H9 (cell line): ENCODE measurements around the gene MTCL1. TPM values are rescaled to one million over a fixed set of nuclear protein-coding genes. Genes with fewer than 3 reads are reported as not detected.

Source experiments
- DNase-seq: peaks from one replicate; pipeline ENCODE4 v3.0.0-alpha.2; 2017
- H2AFZ ChIP-seq: one replicate; pipeline ENCODE4 v1.6.1; 2013; ENCODE audit warnings: mild to moderate bottlenecking, low read length, control low read depth, moderate library complexity
- H2AK5ac ChIP-seq: 2 replicates; pipeline ENCODE4 v1.6.1; 2013; ENCODE audit warnings: low read length, control low read depth, mixed read lengths; ENCODE audit not compliant: insufficient read length
- H2BK120ac ChIP-seq: one replicate; pipeline ENCODE4 v1.6.1; 2013; ENCODE audit warnings: low read depth, mild to moderate bottlenecking, low read length, control low read depth, inconsistent platforms; ENCODE audit not compliant: poor library complexity, severe bottlenecking
- H2BK12ac ChIP-seq: 2 replicates; pipeline ENCODE4 v1.6.1; 2013; ENCODE audit warnings: low read length, control low read depth, mixed read lengths, low read depth; ENCODE audit not compliant: insufficient read length
- H2BK15ac ChIP-seq: 2 replicates; pipeline ENCODE4 v1.6.1; 2013; ENCODE audit warnings: low read depth, low read length, control low read depth
- H2BK20ac ChIP-seq: one replicate; pipeline ENCODE4 v1.6.1; 2013; ENCODE audit warnings: low read depth, mild to moderate bottlenecking, low read length, control low read depth, inconsistent platforms; ENCODE audit not compliant: poor library complexity, severe bottlenecking
- H2BK5ac ChIP-seq: 2 replicates; pipeline ENCODE4 v1.6.1; 2013; ENCODE audit warnings: low read length, control low read depth, mixed read lengths; ENCODE audit not compliant: insufficient read length
- H3K14ac ChIP-seq: 2 replicates; pipeline ENCODE4 v1.6.1; 2013; ENCODE audit warnings: low read length, control low read depth; ENCODE audit not compliant: insufficient read depth
- H3K18ac ChIP-seq: 2 replicates; pipeline ENCODE4 v1.6.1; 2013; ENCODE audit warnings: low read depth, mild to moderate bottlenecking, mixed read lengths, low read length, control low read depth; ENCODE audit not compliant: insufficient read length
- H3K23ac ChIP-seq: 2 replicates; pipeline ENCODE4 v1.6.1; 2013; ENCODE audit warnings: low read length, control low read depth, mixed read lengths, low read depth; ENCODE audit not compliant: insufficient read length
- H3K23me2 ChIP-seq: 2 replicates; pipeline ENCODE4 v1.6.1; 2013; ENCODE audit warnings: low read depth, mild to moderate bottlenecking, mixed read lengths, low read length, control low read depth; ENCODE audit not compliant: insufficient read length, poor library complexity, severe bottlenecking
- H3K27ac ChIP-seq: 2 replicates; pipeline ENCODE4 v1.5.1; 2013; ENCODE audit warnings: low read length, control low read depth, mixed read lengths, low read depth; ENCODE audit not compliant: insufficient read length
- H3K27me3 ChIP-seq: 2 replicates; pipeline ENCODE4 v1.6.1; 2013; ENCODE audit warnings: low read length, control low read depth, inconsistent platforms; ENCODE audit not compliant: insufficient read depth
- H3K4ac ChIP-seq: 2 replicates; pipeline ENCODE4 v1.6.1; 2013; ENCODE audit warnings: low read depth, mild to moderate bottlenecking, control low read depth, inconsistent platforms, low read length, moderate library complexity
- H3K4me1 ChIP-seq: 2 replicates; pipeline ENCODE4 v1.6.1; 2013; ENCODE audit warnings: low read length, control low read depth, inconsistent platforms; ENCODE audit not compliant: insufficient read depth
- H3K4me2 ChIP-seq: 2 replicates; pipeline ENCODE4 v1.6.1; 2013; ENCODE audit warnings: low read length, control low read depth, mixed read lengths; ENCODE audit not compliant: insufficient read length, insufficient read depth
- H3K56ac ChIP-seq: 2 replicates; pipeline ENCODE4 v1.6.1; 2013; ENCODE audit warnings: low read depth, mild to moderate bottlenecking, mixed read lengths, low read length, control low read depth; ENCODE audit not compliant: insufficient read length
- H3K79me1 ChIP-seq: 2 replicates; pipeline ENCODE4 v1.6.1; 2013; ENCODE audit warnings: low read depth, mild to moderate bottlenecking, moderate library complexity, low read length, control low read depth, inconsistent platforms; ENCODE audit not compliant: insufficient read depth, poor library complexity, severe bottlenecking
- H3K79me2 ChIP-seq: 2 replicates; pipeline ENCODE4 v1.6.1; 2013; ENCODE audit warnings: low read length, control low read depth, inconsistent platforms; ENCODE audit not compliant: insufficient read depth
- H3K9ac ChIP-seq: 2 replicates; pipeline ENCODE4 v1.6.1; 2013; ENCODE audit warnings: low read length, control low read depth, mixed read lengths; ENCODE audit not compliant: insufficient read length; ENCODE audit errors: extremely low read depth
- H3K9me3 ChIP-seq: one replicate; pipeline ENCODE4 v1.6.1; 2013; ENCODE audit warnings: low read depth, low read length, inconsistent platforms; ENCODE audit not compliant: control insufficient read depth
- H3T11ph ChIP-seq: one replicate; pipeline ENCODE4 v1.6.1; 2013; ENCODE audit warnings: mild to moderate bottlenecking, low read length, control low read depth, inconsistent platforms
- H4K20me1 ChIP-seq: one replicate; pipeline ENCODE4 v1.6.1; 2013; ENCODE audit not compliant: control insufficient read depth, insufficient read length, insufficient read depth
- H4K5ac ChIP-seq: 2 replicates; pipeline ENCODE4 v1.6.1; 2013; ENCODE audit warnings: low read depth, mild to moderate bottlenecking, mixed read lengths, low read length, control low read depth; ENCODE audit not compliant: insufficient read length
- H4K8ac ChIP-seq: replicated peaks from 2 replicates; pipeline ENCODE4 v1.6.1; 2013; ENCODE audit warnings: low read length, control low read depth, mixed read lengths, low read depth; ENCODE audit not compliant: insufficient read length
- H4K91ac ChIP-seq: 2 replicates; pipeline ENCODE4 v1.6.1; 2013; ENCODE audit warnings: low read depth, mild to moderate bottlenecking, moderate library complexity, mixed read lengths, low read length, control low read depth; ENCODE audit not compliant: insufficient read length
- H3K27ac Mint-ChIP-seq, 3 experiments: 2 replicates in 2 of 3; 3 replicates in 1 of 3; pipeline ENCODE4 v1.8.0; 2020 to 2021; ENCODE audit warnings: mixed read lengths in 3 of 3, mild to moderate bottlenecking in 1 of 3, moderate library complexity in 1 of 3
- H3K27me3 Mint-ChIP-seq: 2 replicates; pipeline ENCODE4 v1.8.0; 2021; ENCODE audit warnings: low read depth, mild to moderate bottlenecking, moderate library complexity, mixed read lengths
- H3K36me3 Mint-ChIP-seq, 3 experiments: 2 replicates in 2 of 3; 3 replicates in 1 of 3; pipeline ENCODE4 v1.8.0; 2020 to 2021; ENCODE audit warnings: low read depth in 3 of 3, mixed read lengths in 3 of 3; ENCODE audit not compliant: insufficient read depth in 1 of 3
- H3K4me1 Mint-ChIP-seq, 2 experiments: 2 replicates each; pipeline ENCODE4 v1.8.0; 2020; ENCODE audit warnings: mixed read lengths in 2 of 2
- H3K4me3 Mint-ChIP-seq, 2 experiments: 2 replicates in 1 of 2; 3 replicates in 1 of 2; pipeline ENCODE4 v1.8.0; 2020 to 2021; ENCODE audit warnings: mild to moderate bottlenecking in 2 of 2, mixed read lengths in 2 of 2, moderate library complexity in 1 of 2
- H3K9me3 Mint-ChIP-seq, 2 experiments: 2 replicates in 1 of 2; 3 replicates in 1 of 2; pipeline ENCODE4 v1.8.0; 2020; ENCODE audit warnings: mild to moderate bottlenecking in 2 of 2, mixed read lengths in 2 of 2, moderate library complexity in 1 of 2
- WGBS: extraction: QIAGEN DNeasy Blood & Tissue Kit; methylation state at CpG from one replicate; pipeline ENCODE4 v1.1.7; 2013; ENCODE audit warnings: missing lambda C conversion rate, low lambda C conversion rate, mixed read lengths; ENCODE audit not compliant: insufficient read length; ENCODE audit errors: extremely low coverage; 5-methylcytosine and 5-hydroxymethylcytosine counted together
- total RNA-seq: library from RNA; stranded (reverse); gene quantifications from 2 replicates; pipeline ENCODE4 v1.2.1, GENCODE V29; 2021
- TF ChIP-seq, protein P1 (sequence below): fragments of 200-600 bp; sonication (generic); conservative IDR thresholded peaks from 3 replicates; pipeline ENCODE4 v1.8.0; 2021; ENCODE audit warnings: antibody characterized with exemption, mild to moderate bottlenecking

Gene MTCL1
- total RNA-seq, 1 experiment from 2014 or later = 50.7 TPM

DNA sequence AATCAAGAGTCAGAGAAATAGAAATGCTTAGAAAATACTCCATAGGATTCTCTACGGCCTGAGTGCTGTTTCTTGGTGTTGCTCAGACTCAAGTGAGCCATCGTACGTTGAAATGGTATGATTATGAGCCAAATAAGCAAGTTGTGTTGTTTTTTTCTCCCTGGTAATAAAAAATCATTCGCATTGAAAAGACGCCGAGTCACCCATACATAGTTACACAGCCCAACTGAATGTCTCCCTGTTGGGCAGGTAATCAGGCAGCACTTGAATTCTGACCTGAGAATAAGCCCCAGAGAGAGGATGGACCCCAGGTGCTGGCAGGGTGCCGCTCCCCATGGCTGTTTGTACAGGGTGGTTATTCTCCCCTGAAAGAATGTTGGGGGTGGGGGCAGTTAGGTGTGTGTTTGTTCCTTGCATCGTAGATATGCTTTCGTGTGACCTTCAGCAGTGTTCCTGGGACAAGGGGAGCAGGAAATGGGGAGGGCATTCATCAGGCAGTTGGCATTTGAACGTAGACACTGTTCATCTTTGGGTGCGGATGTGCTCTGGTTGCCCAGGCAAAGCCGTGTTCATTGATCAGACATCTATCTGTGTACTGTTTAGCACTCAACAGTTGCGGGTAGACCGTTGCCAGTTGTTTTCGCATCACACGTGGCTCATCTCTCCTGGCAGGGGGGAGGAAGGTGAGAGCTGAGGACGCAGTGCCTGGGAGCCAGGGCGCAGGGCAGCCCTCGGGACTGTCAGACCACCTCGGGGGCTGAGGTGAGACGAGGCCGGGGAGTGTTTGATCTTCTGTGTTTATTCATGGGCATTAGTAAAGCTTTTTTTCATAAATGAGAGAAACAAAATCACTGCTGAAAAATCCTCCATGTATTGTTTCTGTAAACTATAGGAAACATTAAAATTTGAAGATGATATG, 27.3 kb downstream of the MTCL1 start:
- H2AK5ac ChIP-seq = no peak overlapping the region
- no peak overlapping the region for H2BK20ac ChIP-seq
- H3K23ac ChIP-seq = no peak overlapping the region
- H2BK12ac ChIP-seq = no peak overlapping the region
- no peak overlapping the region for H3K4me2 ChIP-seq
- Mint-ChIP-seq H3K27ac (peak overlapping the region; percentile 72 to 94 (median 93)), H3K4me1 (peaks cover 32 to 46% of the 10 kb centered on the region in 2 experiments), H3K27me3 (no peaks in the 10 kb centered on the region), H3K4me3 (no peak overlapping the region), H3K36me3 (peaks cover 15 to 44% (median 40%) of the 10 kb centered on the region in 3 experiments; a peak in 6 of 7 replicates), H3K9me3 (no peaks in the 10 kb centered on the region)
- TF ChIP-seq, protein P1, sequence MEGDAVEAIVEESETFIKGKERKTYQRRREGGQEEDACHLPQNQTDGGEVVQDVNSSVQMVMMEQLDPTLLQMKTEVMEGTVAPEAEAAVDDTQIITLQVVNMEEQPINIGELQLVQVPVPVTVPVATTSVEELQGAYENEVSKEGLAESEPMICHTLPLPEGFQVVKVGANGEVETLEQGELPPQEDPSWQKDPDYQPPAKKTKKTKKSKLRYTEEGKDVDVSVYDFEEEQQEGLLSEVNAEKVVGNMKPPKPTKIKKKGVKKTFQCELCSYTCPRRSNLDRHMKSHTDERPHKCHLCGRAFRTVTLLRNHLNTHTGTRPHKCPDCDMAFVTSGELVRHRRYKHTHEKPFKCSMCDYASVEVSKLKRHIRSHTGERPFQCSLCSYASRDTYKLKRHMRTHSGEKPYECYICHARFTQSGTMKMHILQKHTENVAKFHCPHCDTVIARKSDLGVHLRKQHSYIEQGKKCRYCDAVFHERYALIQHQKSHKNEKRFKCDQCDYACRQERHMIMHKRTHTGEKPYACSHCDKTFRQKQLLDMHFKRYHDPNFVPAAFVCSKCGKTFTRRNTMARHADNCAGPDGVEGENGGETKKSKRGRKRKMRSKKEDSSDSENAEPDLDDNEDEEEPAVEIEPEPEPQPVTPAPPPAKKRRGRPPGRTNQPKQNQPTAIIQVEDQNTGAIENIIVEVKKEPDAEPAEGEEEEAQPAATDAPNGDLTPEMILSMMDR = no peak
- DNase-seq = no peak
- H3K4me1 ChIP-seq = peaks cover 9% of the 10 kb centered on the region; the same call in 1 of the 2 replicates
- H3K56ac ChIP-seq = no peak overlapping the region
- no peak overlapping the region for H3K9ac ChIP-seq
- H2BK5ac ChIP-seq = no peak overlapping the region
- H2AFZ ChIP-seq = no peak overlapping the region
- no peaks in the 10 kb centered on the region; the same call in 1 of the 2 replicates for H3K79me2 ChIP-seq
- H3K27ac ChIP-seq = no peak overlapping the region
- H3K18ac ChIP-seq = peak overlapping the region; percentile 13
- H4K91ac ChIP-seq = no peak overlapping the region
- no peak overlapping the region for H3K4ac ChIP-seq
- H3K23me2 ChIP-seq = no peaks in the 10 kb centered on the region
- H4K5ac ChIP-seq = no peak overlapping the region
- no peaks in the 10 kb centered on the region for H3K79me1 ChIP-seq
- no peak overlapping the region for H3T11ph ChIP-seq
- peak overlapping the region; percentile 3; the same call in 1 of the 2 replicates for H3K14ac ChIP-seq
- H4K8ac ChIP-seq = no peak overlapping the region
- no peaks in the 10 kb centered on the region for H3K9me3 ChIP-seq
- H2BK15ac ChIP-seq = no peak overlapping the region
- no peak overlapping the region for H2BK120ac ChIP-seq
- H3K27me3 ChIP-seq = no peaks in the 10 kb centered on the region
- WGBS = no CpG with 5 or more reads among the region's 22 CpGs
- no peaks in the 10 kb centered on the region for H4K20me1 ChIP-seq
